CD14-positive monocyte (primary cell): ENCODE data around the gene ZSWIM2. TPM values are rescaled to one million over a fixed set of nuclear protein-coding genes. Genes with fewer than 3 reads are reported as not detected.

Experiments used
- DNase-seq, 3 donors: peaks; one replicate each; pipeline ENCODE4 v3.0.0-alpha.2; 2011 to 2022
- H2AFZ ChIP-seq: 2 replicates; pipeline ENCODE4 v1.6.0; 2012; ENCODE audit warnings: mild to moderate bottlenecking, low read depth, low read length, inconsistent platforms; ENCODE audit not compliant: insufficient read depth, poor library complexity, severe bottlenecking
- H3K27ac ChIP-seq, 2 donors: 1 replicate in 1 of 2; 2 replicates in 1 of 2; pipeline ENCODE4 v1.5.1; 2012 to 2013; ENCODE audit warnings: low read length in 2 of 2, control low read depth in 1 of 2, inconsistent platforms in 1 of 2, low read depth in 1 of 2, mild to moderate bottlenecking in 1 of 2
- H3K27me3 ChIP-seq, 2 donors: one replicate each; pipeline versions ENCODE4 v1.6.0 to v1.6.1; 2011 to 2013; ENCODE audit warnings: low read length in 2 of 2; ENCODE audit not compliant: control insufficient read depth in 2 of 2, insufficient read depth in 2 of 2
- H3K36me3 ChIP-seq, 2 donors: replicated peaks in 1 of 2; 1 replicate in 1 of 2; 2 replicates in 1 of 2; pipeline versions ENCODE4 v1.5.1 to v1.6.1; 2012 to 2013; ENCODE audit warnings: low read length in 2 of 2, control low read depth in 1 of 2, inconsistent platforms in 1 of 2, mild to moderate bottlenecking in 1 of 2; ENCODE audit not compliant: insufficient read depth in 2 of 2, control insufficient read depth in 1 of 2
- H3K4me1 ChIP-seq, 2 donors: 1 replicate in 1 of 2; 2 replicates in 1 of 2; pipeline versions ENCODE4 v1.5.1 to v1.6.1; 2012 to 2013; ENCODE audit warnings: low read length in 2 of 2, control low read depth in 1 of 2, inconsistent platforms in 1 of 2, mild to moderate bottlenecking in 1 of 2, moderate library complexity in 1 of 2; ENCODE audit not compliant: insufficient read depth in 2 of 2, control insufficient read depth in 1 of 2
- H3K4me2 ChIP-seq: replicated peaks from 2 replicates; pipeline ENCODE3; 2012; ENCODE audit warnings: low read length, moderate library complexity, mild to moderate bottlenecking; ENCODE audit not compliant: poor library complexity, severe bottlenecking; ENCODE audit errors: extremely low read depth
- H3K4me3 ChIP-seq, 3 experiments: fragments of 200-600 bp in 1 of 3; sonication (generic) in 1 of 3; replicated peaks in 1 of 3; 1 replicate in 2 of 3; 2 replicates in 1 of 3; pipeline ENCODE4 v1.5.1; 2011 to 2013; ENCODE audit warnings: low read length in 3 of 3, mild to moderate bottlenecking in 3 of 3, control low read depth in 2 of 3, low read depth in 2 of 3, inconsistent platforms in 1 of 3, moderate library complexity in 1 of 3
- H3K79me2 ChIP-seq: 2 replicates; pipeline ENCODE4 v1.6.0; 2012; ENCODE audit warnings: mild to moderate bottlenecking, control low read depth, inconsistent platforms, low read length, moderate library complexity; ENCODE audit not compliant: insufficient read depth
- H3K9ac ChIP-seq: 2 replicates; pipeline ENCODE4 v1.6.0; 2017; ENCODE audit warnings: low read length, mild to moderate bottlenecking; ENCODE audit not compliant: insufficient read depth, poor library complexity, severe bottlenecking
- H3K9me3 ChIP-seq, 2 donors: replicated peaks in 1 of 2; 1 replicate in 1 of 2; 2 replicates in 1 of 2; pipeline versions ENCODE4 v1.5.1 to v1.6.1; 2012 to 2013; ENCODE audit warnings: low read length in 2 of 2, control low read depth in 1 of 2; ENCODE audit not compliant: control insufficient read depth in 1 of 2, insufficient read depth in 1 of 2
- H4K20me1 ChIP-seq: 2 replicates; pipeline ENCODE4 v1.6.0; 2012; ENCODE audit warnings: mild to moderate bottlenecking, low read length, control low read depth, moderate library complexity; ENCODE audit not compliant: insufficient read depth
- H3K27ac Mint-ChIP-seq, 7 donors: one replicate each; pipeline ENCODE4 v1.8.0; 2020; ENCODE audit warnings: mild to moderate bottlenecking in 7 of 7, mixed read lengths in 7 of 7, moderate library complexity in 6 of 7, inconsistent platforms in 2 of 7
- H3K27me3 Mint-ChIP-seq, 3 donors: one replicate each; pipeline ENCODE4 v1.8.0; 2021 to 2022; ENCODE audit warnings: low read depth in 3 of 3, mild to moderate bottlenecking in 3 of 3, mixed read lengths in 3 of 3, moderate library complexity in 3 of 3, inconsistent platforms in 1 of 3
- H3K36me3 Mint-ChIP-seq, 2 donors: one replicate each; pipeline ENCODE4 v1.8.0; 2020; ENCODE audit warnings: mixed read lengths in 2 of 2, inconsistent platforms in 1 of 2, mild to moderate bottlenecking in 1 of 2
- H3K4me1 Mint-ChIP-seq: one replicate; pipeline ENCODE4 v1.8.0; 2020; ENCODE audit warnings: mild to moderate bottlenecking, mixed read lengths
- H3K4me3 Mint-ChIP-seq, 2 donors: one replicate each; pipeline ENCODE4 v1.8.0; 2020; ENCODE audit warnings: mild to moderate bottlenecking in 2 of 2, mixed read lengths in 2 of 2, moderate library complexity in 1 of 2
- H3K9me3 Mint-ChIP-seq, 7 donors: one replicate each; pipeline ENCODE4 v1.8.0; 2020 to 2022; ENCODE audit warnings: mixed read lengths in 7 of 7, mild to moderate bottlenecking in 6 of 7, moderate library complexity in 6 of 7, inconsistent platforms in 2 of 7
- CTCF ChIP-seq: fragments of 200-600 bp; IDR thresholded peaks from one replicate; pipeline ENCODE4 v1.8.0; 2022; ENCODE audit warnings: antibody characterized with exemption, mild to moderate bottlenecking
- WGBS: methylation state at CpG from one replicate; pipeline ENCODE4 v1.1.5; 2013; ENCODE audit warnings: missing lambda C conversion rate; ENCODE audit not compliant: insufficient coverage; 5-methylcytosine and 5-hydroxymethylcytosine counted together
- intact Hi-C, 2 donors: fragments of 100-400 bp; cut with micrococcal nuclease; formaldehyde crosslinking; loops; one replicate each; pipeline versions ENCODE4 v1.15.0 to v1.15.1; 2023
- polyA plus RNA-seq, 3 donors: library from polyadenylated mRNA; depleted of rRNA in 1 of 3; unstranded in 2 of 3; stranded (reverse) in 1 of 3; fragments of 300-500 nt in 2 of 3; fragments of >200 nt in 1 of 3; fragmentation: Illumina TruSeq in 2 of 3; gene quantifications; 1 replicate in 2 of 3; 2 replicates in 1 of 3; pipeline ENCODE4 v1.2.3, GENCODE V29; 2012 to 2021

ZSWIM2 gene
- polyA plus RNA-seq, 3 donors, result 0.28 to 0.47 TPM; not detected in 1

DNA sequence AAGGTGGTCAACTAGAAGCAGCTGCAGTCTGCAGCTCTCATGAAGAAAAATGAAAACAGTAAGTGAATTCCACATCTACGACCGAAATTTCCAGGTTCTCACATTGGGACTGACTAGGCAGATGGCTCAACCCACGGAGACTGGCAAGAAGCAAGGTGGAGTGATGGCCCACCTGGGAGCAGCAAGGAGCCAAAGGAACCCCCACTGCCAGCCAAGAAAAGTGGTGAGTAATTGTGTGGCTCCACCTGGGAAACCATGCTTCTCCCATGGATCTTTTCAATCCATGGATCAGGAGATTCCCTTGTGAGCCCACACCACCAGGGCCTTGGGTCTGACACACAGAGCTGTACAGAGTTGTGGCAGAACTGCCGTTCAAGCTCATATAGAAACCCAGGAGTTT, 64.0 kb downstream of the ZSWIM2 start:
- no peaks in the 10 kb centered on the region for H3K36me3 ChIP-seq
- Mint-ChIP-seq H3K36me3 (no peaks in the 10 kb centered on the region), H3K4me3 (no peak overlapping the region), H3K4me1 (no peaks in the 10 kb centered on the region), H3K27me3 (peaks cover 0 to 2% (median 2%) of the 10 kb centered on the region in 3 donors), H3K9me3 (peaks cover 2 to 35% (median 22%) of the 10 kb centered on the region in 7 donors), H3K27ac (no peak overlapping the region)
- no peak for DNase-seq
- H3K27me3 ChIP-seq, result no peaks in the 10 kb centered on the region
- no peak overlapping the region for H3K9ac ChIP-seq
- no peaks in the 10 kb centered on the region for H3K4me1 ChIP-seq
- H3K79me2 ChIP-seq, result no peaks in the 10 kb centered on the region
- TF ChIP-seq CTCF, result no peak
- peaks cover 0 to 24% of the 10 kb centered on the region in 2 donors for H3K9me3 ChIP-seq
- H3K4me2 ChIP-seq, result no peak overlapping the region
- no peak overlapping the region for H2AFZ ChIP-seq
- WGBS, result 100% methylated on average over 2 of the region's 4 CpGs
- no peaks in the 10 kb centered on the region for H4K20me1 ChIP-seq
- H3K27ac ChIP-seq, result no peak overlapping the region
- intact Hi-C loops, result no loop called here
- H3K4me3 ChIP-seq, result no peak overlapping the region

DNA sequence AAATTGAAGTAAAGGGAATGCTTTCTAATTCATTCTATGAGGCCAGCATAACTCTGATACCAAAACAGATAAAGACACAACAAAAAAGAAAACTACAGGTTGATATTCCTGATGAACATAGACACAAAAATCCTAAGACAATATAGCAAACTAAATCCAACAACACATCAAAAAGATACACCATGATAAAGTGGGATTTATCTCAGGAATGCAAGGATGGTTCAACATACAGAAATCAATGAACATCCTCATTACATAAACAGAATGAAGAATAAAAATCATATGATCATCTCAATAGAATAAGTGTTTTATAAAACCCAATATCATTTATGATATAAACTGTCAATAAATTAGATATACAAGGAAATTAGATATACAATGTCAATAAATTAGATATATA, 65.7 kb downstream of the ZSWIM2 start:
- Histone ChIP-seq H3K27ac (no peak overlapping the region), H3K4me1 (no peaks in the 10 kb centered on the region), H3K9ac (no peak overlapping the region), H3K27me3 (no peaks in the 10 kb centered on the region), H2AFZ (no peak overlapping the region), H3K4me3 (no peak overlapping the region), H3K79me2 (no peaks in the 10 kb centered on the region), H3K9me3 (peaks cover 0 to 34% of the 10 kb centered on the region in 2 donors), H3K36me3 (no peaks in the 10 kb centered on the region), H3K4me2 (no peak overlapping the region), H4K20me1 (no peaks in the 10 kb centered on the region)
- DNase-seq, result no peak
- Mint-ChIP-seq H3K27me3 (peaks cover 0 to 2% (median 2%) of the 10 kb centered on the region in 3 donors), H3K4me1 (no peaks in the 10 kb centered on the region), H3K9me3 (peaks cover 3 to 39% (median 17%) of the 10 kb centered on the region in 7 donors), H3K36me3 (no peaks in the 10 kb centered on the region), H3K4me3 (no peak overlapping the region), H3K27ac (no peak overlapping the region)
- no peak for TF ChIP-seq CTCF
- intact Hi-C loops, result no loop called here
